ENCODE results near the gene NBEAL2.
A peak's percentile ranks its signal among the peaks of the same experiment; 100 is the strongest.

Gene NBEAL2

GRCh38 chr3:46935989-46936558 is 43.4 kb upstream of the NBEAL2 start:
- Histone ChIP-seq H3K4me3 (ENCODE audit: low read depth, low read length) (no peak overlapping the region), H3K36me3 (peaks cover 50% of the 10 kb centered on the region), H3K9me3 (ENCODE audit: severe bottlenecking) (no peaks in the 10 kb centered on the region), H3K27me3 (ENCODE audit: insufficient read depth, low read depth, severe bottlenecking) (no peaks in the 10 kb centered on the region), H3K27ac (no peak overlapping the region)
- no peak for TF ChIP-seq CTCF (IDR thresholded peaks at IDR 0.05; ENCODE audit: low read depth, low read length)
- no peak for DNase-seq

GRCh38 chr3:46936733-46937250 is 42.7 kb upstream of the NBEAL2 start:
- peaks cover 50% of the 10 kb centered on the region for H3K36me3 ChIP-seq

GRCh38 chr3:46938118-46938517 is 41.3 kb upstream of the NBEAL2 start:
- DNase-seq, result no peak
- no peaks in the 10 kb centered on the region for H3K9me3 ChIP-seq (ENCODE audit: severe bottlenecking)
- no peaks in the 10 kb centered on the region for H3K27me3 ChIP-seq (ENCODE audit: insufficient read depth, low read depth, severe bottlenecking)
- H3K4me3 ChIP-seq (ENCODE audit: low read depth, low read length), result no peak overlapping the region
- no peak overlapping the region for H3K27ac ChIP-seq
- peaks cover 51% of the 10 kb centered on the region for H3K36me3 ChIP-seq
- no peak for TF ChIP-seq CTCF (IDR thresholded peaks at IDR 0.05; ENCODE audit: low read depth, low read length)

More at GRCh38 chr3:46936733-46937250, 42.7 kb upstream of the NBEAL2 start:
- DNase-seq, result no peak
- Histone ChIP-seq H3K27ac (no peak overlapping the region), H3K4me3 (ENCODE audit: low read depth, low read length) (no peak overlapping the region), H3K9me3 (ENCODE audit: severe bottlenecking) (no peaks in the 10 kb centered on the region), H3K27me3 (ENCODE audit: insufficient read depth, low read depth, severe bottlenecking) (no peaks in the 10 kb centered on the region)
- TF ChIP-seq CTCF (IDR thresholded peaks at IDR 0.05; ENCODE audit: low read depth, low read length), result no peak

- Histone ChIP-seq H3K9me3 (ENCODE audit: severe bottlenecking) (no peaks in the 10 kb centered on the region), H3K36me3 (peaks cover 52% of the 10 kb centered on the region), H3K4me3 (ENCODE audit: low read depth, low read length) (no peak overlapping the region), H3K27ac (peak overlapping the region; percentile 42), H3K27me3 (ENCODE audit: insufficient read depth, low read depth, severe bottlenecking) (no peaks in the 10 kb centered on the region)
- TF ChIP-seq CTCF (IDR thresholded peaks at IDR 0.05; ENCODE audit: low read depth, low read length), result no peak
- no peak for DNase-seq
These were observed 39.7 kb upstream of the NBEAL2 start for GRCh38 chr3:46939578-46940445.

- Histone ChIP-seq H3K36me3 (peaks cover 43% of the 10 kb centered on the region), H3K9me3 (ENCODE audit: severe bottlenecking) (no peaks in the 10 kb centered on the region), H3K4me3 (ENCODE audit: low read depth, low read length) (no peak overlapping the region), H3K27ac (no peak overlapping the region), H3K27me3 (ENCODE audit: insufficient read depth, low read depth, severe bottlenecking) (no peaks in the 10 kb centered on the region)
- TF ChIP-seq CTCF (IDR thresholded peaks at IDR 0.05; ENCODE audit: low read depth, low read length), result no peak
- no peak for DNase-seq
These were observed 37.4 kb upstream of the NBEAL2 start for GRCh38 chr3:46942076-46942475.
